Muscle of leg (tissue), 11 donors: ENCODE data around the gene UBC. TPM values are rescaled to one million over a fixed set of nuclear protein-coding genes. Genes with fewer than 3 reads are reported as not detected.
A peak's percentile ranks its signal among the peaks of the same experiment; 100 is the strongest.
"Not testable (repeated sequence)": the region's sequence is repeated elsewhere in the genome, so short reads cannot be mapped to it uniquely, and the experiment has no call there.

ENCODE experiments used
- DNase-seq: peaks from one replicate; pipeline ENCODE4 v3.0.0; 2013
- H3K27ac ChIP-seq: one replicate; pipeline ENCODE4 v1.5.1; 2013; ENCODE audit warnings: mild to moderate bottlenecking, low read length, control low read depth
- H3K27me3 ChIP-seq: one replicate; pipeline ENCODE4 v1.6.1; 2013; ENCODE audit warnings: low read length; ENCODE audit not compliant: control insufficient read depth, insufficient read depth
- H3K36me3 ChIP-seq: one replicate; pipeline ENCODE4 v1.6.1; 2013; ENCODE audit warnings: low read length; ENCODE audit not compliant: control insufficient read depth, insufficient read depth
- H3K4me1 ChIP-seq: one replicate; pipeline ENCODE4 v1.6.1; 2013; ENCODE audit warnings: low read length; ENCODE audit not compliant: control insufficient read depth, insufficient read depth
- H3K4me3 ChIP-seq: one replicate; pipeline ENCODE4 v1.5.1; 2013; ENCODE audit warnings: low read length, control low read depth
- H3K9me3 ChIP-seq: replicated peaks from 2 replicates; pipeline ENCODE4 v1.6.1; 2013; ENCODE audit warnings: low read depth, low read length; ENCODE audit not compliant: control insufficient read depth
- WGBS: methylation state at CpG from one replicate; pipeline ENCODE4 v1.1.5; 2013; ENCODE audit warnings: missing lambda C conversion rate; ENCODE audit not compliant: insufficient coverage; 5-methylcytosine and 5-hydroxymethylcytosine counted together
- polyA plus RNA-seq, 8 donors: library from polyadenylated mRNA; unstranded; fragments of 120-200 nt; gene quantifications; one replicate each; pipeline versions ENCODE4 v1.2.1 to v1.2.3, GENCODE V29; 2013; ENCODE audit warnings: inconsistent platforms in 1 of 8, low replicate concordance in 1 of 8; ENCODE audit not compliant: insufficient read length in 8 of 8, insufficient read depth in 1 of 8
- total RNA-seq: library from RNA; stranded (reverse); fragments of 120-200 nt; gene quantifications from one replicate; pipeline ENCODE4 v1.2.4, GENCODE V29; 2013

Gene UBC
- total and polyA plus RNA-seq, 9 donors, result 692 to 1,042 (median 818) TPM

GRCh38 chr12:124904306-124905098 is 9.9 kb downstream of the UBC start:
- Histone ChIP-seq H3K4me1 (peaks cover 7% of the 10 kb centered on the region), H3K27me3 (no peaks in the 10 kb centered on the region), H3K36me3 (no peaks in the 10 kb centered on the region), H3K27ac (peak overlapping the region; percentile 45), H3K9me3 (no peaks in the 10 kb centered on the region), H3K4me3 (no peak overlapping the region)
- peak; percentile 83 for DNase-seq
- WGBS, result 0% methylated on average over 4 of the region's 15 CpGs

GRCh38 chr12:124902916-124903315 is 11.5 kb downstream of the UBC start:
- Histone ChIP-seq H3K27me3 (no peaks in the 10 kb centered on the region), H3K27ac (no peak overlapping the region), H3K9me3 (no peaks in the 10 kb centered on the region), H3K4me3 (no peak overlapping the region), H3K4me1 (peaks cover 12% of the 10 kb centered on the region), H3K36me3 (no peaks in the 10 kb centered on the region)
- DNase-seq, result no peak
- 100% methylated on average over 2 of the region's 6 CpGs for WGBS

DNA sequence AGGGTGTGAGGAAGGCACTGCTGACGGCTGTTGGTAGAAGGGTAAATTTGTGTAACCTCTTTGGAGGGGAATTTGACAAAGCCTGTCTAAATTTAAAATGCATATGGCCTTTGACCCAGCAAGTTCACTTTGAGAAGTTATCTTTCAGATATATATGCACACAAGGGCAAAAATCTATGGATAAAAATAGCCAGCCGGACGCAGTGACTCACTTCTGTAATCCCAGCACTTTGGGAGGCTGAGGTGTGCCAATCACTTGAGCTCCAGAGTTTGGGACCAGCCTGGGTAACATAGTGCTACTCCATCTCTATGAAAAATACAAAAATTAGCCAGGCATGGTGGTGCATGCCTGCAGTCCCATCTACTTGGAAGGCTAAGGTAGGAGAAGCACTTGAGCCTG is 13.4 kb downstream of the UBC start:
- Histone ChIP-seq H3K9me3 (no peaks in the 10 kb centered on the region), H3K27ac (no peak overlapping the region), H3K27me3 (no peaks in the 10 kb centered on the region), H3K36me3 (no peaks in the 10 kb centered on the region), H3K4me1 (peaks cover 15% of the 10 kb centered on the region), H3K4me3 (no peak overlapping the region)
- no peak for DNase-seq
- WGBS, result no CpG with 5 or more reads among the region's 3 CpGs

- not testable (repeated sequence) for H3K4me3 ChIP-seq
Measured at GRCh38 chr12:124900345-124900795, 14.1 kb downstream of the UBC start.

DNA sequence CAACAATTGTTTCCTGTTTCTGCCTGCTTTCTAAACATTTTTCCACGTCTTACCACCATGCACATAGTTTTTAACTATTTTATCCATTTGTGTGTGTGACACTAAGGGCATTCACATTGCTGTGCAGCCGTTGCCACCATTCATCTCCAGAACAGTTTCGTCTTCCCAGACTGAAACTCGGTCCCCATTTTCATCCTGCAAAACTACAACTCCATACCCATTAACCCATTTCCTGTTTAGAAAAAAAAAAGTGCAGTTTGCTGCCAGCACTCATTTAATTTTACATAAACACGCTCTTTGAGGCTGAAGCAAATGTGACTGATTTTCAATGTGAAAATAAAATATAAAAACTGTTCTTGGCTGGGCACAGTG is 15.5 kb downstream of the UBC start:
- H3K27me3 ChIP-seq, result no peaks in the 10 kb centered on the region
- no CpG with 5 or more reads among the region's 5 CpGs for WGBS
- H3K4me3 ChIP-seq, result no peak overlapping the region
- DNase-seq, result no peak
- no peaks in the 10 kb centered on the region for H3K36me3 ChIP-seq
- H3K9me3 ChIP-seq, result no peaks in the 10 kb centered on the region
- no peak overlapping the region for H3K27ac ChIP-seq
- peaks cover 8% of the 10 kb centered on the region for H3K4me1 ChIP-seq

More at GRCh38 chr12:124900345-124900795, 14.1 kb downstream of the UBC start:
- DNase-seq, H3K27me3 ChIP-seq, H3K9me3 ChIP-seq, H3K27ac ChIP-seq, H3K36me3 ChIP-seq: not testable (repeated sequence)
- H3K4me1 ChIP-seq, result peaks cover 15% of the 10 kb centered on the region
- whole genome bisulfite sequencing, result 90% methylated on average over 2 of the region's 8 CpGs

GRCh38 chr12:124898200-124898922 is 16.1 kb downstream of the UBC start:
- WGBS, result 19% methylated on average over 7 of the region's 18 CpGs
- Histone ChIP-seq H3K36me3 (no peaks in the 10 kb centered on the region), H3K4me1 (peaks cover 8% of the 10 kb centered on the region), H3K27ac (no peak overlapping the region), H3K27me3 (no peaks in the 10 kb centered on the region), H3K9me3 (no peaks in the 10 kb centered on the region), H3K4me3 (no peak overlapping the region)
- DNase-seq, result no peak

DNA sequence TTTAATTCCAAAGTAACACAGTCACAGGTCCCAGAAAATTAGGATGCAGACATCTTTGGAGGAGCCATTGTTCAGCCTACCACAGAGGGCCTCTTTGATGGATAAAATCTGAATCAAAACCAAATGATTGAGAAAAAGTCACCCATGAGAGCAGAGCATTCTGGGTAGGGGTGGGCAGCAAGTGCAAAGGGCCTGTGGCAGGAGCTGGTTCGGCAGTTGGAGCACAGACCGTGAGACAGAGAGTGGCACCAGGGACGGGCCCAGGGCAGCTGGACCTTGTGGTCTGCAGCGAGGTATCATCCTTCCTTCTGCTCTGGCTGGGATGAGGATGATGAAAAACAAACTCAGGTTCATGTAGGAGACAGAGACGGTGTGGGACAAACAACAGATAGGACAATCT is 18.0 kb downstream of the UBC start:
- WGBS, result 82% methylated on average over 5 of the region's 5 CpGs
- no peaks in the 10 kb centered on the region for H3K27me3 ChIP-seq
- peaks cover 8% of the 10 kb centered on the region for H3K4me1 ChIP-seq
- no peak overlapping the region for H3K4me3 ChIP-seq
- H3K36me3 ChIP-seq, result no peaks in the 10 kb centered on the region
- DNase-seq, result no peak
- no peak overlapping the region for H3K27ac ChIP-seq
- no peaks in the 10 kb centered on the region for H3K9me3 ChIP-seq

GRCh38 chr12:124893792-124894516 is 20.5 kb downstream of the UBC start:
- WGBS, result no CpG with 5 or more reads among the region's 9 CpGs
- no peaks in the 10 kb centered on the region for H3K9me3 ChIP-seq

GRCh38 chr12:124888260-124888659 is 26.2 kb downstream of the UBC start:
- no peak overlapping the region for H3K4me3 ChIP-seq
- DNase-seq, result peak; percentile 75
- no peaks in the 10 kb centered on the region for H3K36me3 ChIP-seq
- no peak overlapping the region for H3K27ac ChIP-seq
- no CpG with 5 or more reads among the region's 2 CpGs for WGBS
- no peaks in the 10 kb centered on the region for H3K9me3 ChIP-seq
- H3K27me3 ChIP-seq, result no peaks in the 10 kb centered on the region
- H3K4me1 ChIP-seq, result peaks cover 6% of the 10 kb centered on the region

More at GRCh38 chr12:124893792-124894516, 20.5 kb downstream of the UBC start:
- Histone ChIP-seq H3K27ac (no peak overlapping the region), H3K27me3 (no peaks in the 10 kb centered on the region), H3K4me1 (peaks cover 8% of the 10 kb centered on the region), H3K36me3 (no peaks in the 10 kb centered on the region), H3K4me3 (no peak overlapping the region)
- no peak for DNase-seq

GRCh38 chr12:124887766-124888165 is 26.7 kb downstream of the UBC start:
- H3K27ac ChIP-seq, H3K9me3 ChIP-seq, DNase-seq, H3K36me3 ChIP-seq, H3K4me1 ChIP-seq, H3K27me3 ChIP-seq, H3K4me3 ChIP-seq: not testable (repeated sequence)
- 87% methylated on average over 3 of the region's 9 CpGs for WGBS
